DMS153 treated with DMSO at 0.1 percent for 48 hours (cell line): ENCODE measurements around the gene ADGRG2.
"Not testable (repeated sequence)": the region's sequence is repeated elsewhere in the genome, so short reads cannot be mapped to it uniquely, and the experiment has no call there.

Source experiments
- DNase-seq: peaks from one replicate; lab custom pipeline; 2025; ENCODE audit not compliant: unreplicated experiment; lab: John Stamatoyannopoulos, UW

ADGRG2 gene

GRCh38 chrX:19085666-19086065 is 36.6 kb downstream of the ADGRG2 start:
- no peak for DNase-seq

GRCh38 chrX:19075754-19076153 is 46.5 kb downstream of the ADGRG2 start:
- no peak for DNase-seq

GRCh38 chrX:19072372-19072771 is 49.9 kb downstream of the ADGRG2 start:
- DNase-seq: no peak

GRCh38 chrX:19070555-19070994 is 51.7 kb downstream of the ADGRG2 start:
- no peak for DNase-seq

- not testable (repeated sequence) for DNase-seq
Observed at GRCh38 chrX:19066987-19067386, 55.3 kb downstream of the ADGRG2 start.

GRCh38 chrX:19065535-19065934 is 56.7 kb downstream of the ADGRG2 start:
- no peak for DNase-seq

GRCh38 chrX:19064175-19064574 is 58.1 kb downstream of the ADGRG2 start:
- no peak for DNase-seq

GRCh38 chrX:19063030-19063429 is 59.2 kb downstream of the ADGRG2 start:
- no peak for DNase-seq

- no peak for DNase-seq
Observed at GRCh38 chrX:19059067-19059466, 63.2 kb downstream of the ADGRG2 start.

GRCh38 chrX:19057856-19058255 is 64.4 kb downstream of the ADGRG2 start:
- no peak for DNase-seq

GRCh38 chrX:19049110-19049509 is 73.2 kb downstream of the ADGRG2 start:
- DNase-seq: no peak

GRCh38 chrX:19046343-19047215 is 75.7 kb downstream of the ADGRG2 start:
- DNase-seq: no peak

- no peak for DNase-seq
Observed at GRCh38 chrX:19040373-19040772, 81.9 kb downstream of the ADGRG2 start.

GRCh38 chrX:19034025-19034424 is 88.2 kb downstream of the ADGRG2 start:
- no peak for DNase-seq

- DNase-seq: no peak
Observed at GRCh38 chrX:19030805-19031204, 91.5 kb downstream of the ADGRG2 start.

- no peak for DNase-seq
Observed at GRCh38 chrX:19028560-19028959, 93.7 kb downstream of the ADGRG2 start.

GRCh38 chrX:19024366-19024765 is 97.9 kb downstream of the ADGRG2 start:
- no peak for DNase-seq

- no peak for DNase-seq
Observed at GRCh38 chrX:19019996-19020395, 102.3 kb downstream of the ADGRG2 start.

- no peak for DNase-seq
Observed at GRCh38 chrX:19017271-19017670, 105.0 kb downstream of the ADGRG2 start.

GRCh38 chrX:19016614-19017013 is 105.7 kb downstream of the ADGRG2 start:
- DNase-seq: not testable (repeated sequence)

GRCh38 chrX:19007868-19008267 is 114.4 kb downstream of the ADGRG2 start:
- no peak for DNase-seq

- no peak for DNase-seq
Observed at GRCh38 chrX:19007011-19007410, 115.3 kb downstream of the ADGRG2 start.

- DNase-seq: no peak
Observed at GRCh38 chrX:19005909-19006308, 116.4 kb downstream of the ADGRG2 start.
